Chondrocyte (in vitro differentiated cells): ENCODE results near the gene ICA1. TPM values are rescaled to one million over a fixed set of nuclear protein-coding genes. Genes with fewer than 3 reads are reported as not detected.

Source experiments
- DNase-seq: peaks from one replicate; pipeline ENCODE4 v3.0.0; 2021; ENCODE audit warnings: mixed read lengths, low spot score
- H3K27ac Mint-ChIP-seq: one replicate; pipeline ENCODE4 v1.8.0; 2021; ENCODE audit warnings: mild to moderate bottlenecking, moderate library complexity, mixed read lengths; ENCODE audit not compliant: unreplicated experiment
- H3K27me3 Mint-ChIP-seq: 2 replicates; pipeline ENCODE4 v1.8.0; 2021; ENCODE audit warnings: low read depth, mixed read lengths
- H3K36me3 Mint-ChIP-seq: 2 replicates; pipeline ENCODE4 v1.8.0; 2021; ENCODE audit warnings: low read depth, mixed read lengths
- H3K4me1 Mint-ChIP-seq: 2 replicates; pipeline ENCODE4 v1.8.0; 2021; ENCODE audit warnings: low read depth, mild to moderate bottlenecking, mixed read lengths
- H3K4me3 Mint-ChIP-seq: one replicate; pipeline ENCODE4 v1.8.0; 2021; ENCODE audit warnings: mild to moderate bottlenecking, moderate library complexity, mixed read lengths; ENCODE audit not compliant: unreplicated experiment
- H3K9me3 Mint-ChIP-seq: 2 replicates; pipeline ENCODE4 v1.8.0; 2021; ENCODE audit warnings: low read depth, mixed read lengths
- total RNA-seq: library from RNA; stranded (reverse); gene quantifications from 3 replicates; pipeline ENCODE4 v1.2.1, GENCODE V29; 2021
- TF ChIP-seq, protein P1 (sequence below): fragments of 200-600 bp; sonication (generic); IDR thresholded peaks from 2 replicates; pipeline ENCODE4 v1.5.0; 2021; ENCODE audit warnings: antibody characterized with exemption, mild to moderate bottlenecking, moderate library complexity

Gene ICA1
- total RNA-seq, 1 donor from 2014 or later: 5.0 TPM

- H3K27ac Mint-ChIP-seq: no peak overlapping the region
- no peaks in the 10 kb centered on the region for H3K27me3 Mint-ChIP-seq
- TF ChIP-seq, protein P1, sequence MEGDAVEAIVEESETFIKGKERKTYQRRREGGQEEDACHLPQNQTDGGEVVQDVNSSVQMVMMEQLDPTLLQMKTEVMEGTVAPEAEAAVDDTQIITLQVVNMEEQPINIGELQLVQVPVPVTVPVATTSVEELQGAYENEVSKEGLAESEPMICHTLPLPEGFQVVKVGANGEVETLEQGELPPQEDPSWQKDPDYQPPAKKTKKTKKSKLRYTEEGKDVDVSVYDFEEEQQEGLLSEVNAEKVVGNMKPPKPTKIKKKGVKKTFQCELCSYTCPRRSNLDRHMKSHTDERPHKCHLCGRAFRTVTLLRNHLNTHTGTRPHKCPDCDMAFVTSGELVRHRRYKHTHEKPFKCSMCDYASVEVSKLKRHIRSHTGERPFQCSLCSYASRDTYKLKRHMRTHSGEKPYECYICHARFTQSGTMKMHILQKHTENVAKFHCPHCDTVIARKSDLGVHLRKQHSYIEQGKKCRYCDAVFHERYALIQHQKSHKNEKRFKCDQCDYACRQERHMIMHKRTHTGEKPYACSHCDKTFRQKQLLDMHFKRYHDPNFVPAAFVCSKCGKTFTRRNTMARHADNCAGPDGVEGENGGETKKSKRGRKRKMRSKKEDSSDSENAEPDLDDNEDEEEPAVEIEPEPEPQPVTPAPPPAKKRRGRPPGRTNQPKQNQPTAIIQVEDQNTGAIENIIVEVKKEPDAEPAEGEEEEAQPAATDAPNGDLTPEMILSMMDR: no peak
- H3K4me3 Mint-ChIP-seq: no peak overlapping the region
- H3K4me1 Mint-ChIP-seq: no peaks in the 10 kb centered on the region
- peaks cover 9% of the 10 kb centered on the region for H3K36me3 Mint-ChIP-seq
- DNase-seq: no peak
- H3K9me3 Mint-ChIP-seq: peaks cover 23% of the 10 kb centered on the region
These were observed 167.5 kb downstream of the ICA1 start for GRCh38 chr7:8094164-8095140.

GRCh38 chr7:8092140-8092539, 169.8 kb downstream of the ICA1 start:
- H3K27me3 Mint-ChIP-seq: no peaks in the 10 kb centered on the region
- peaks cover 2% of the 10 kb centered on the region for H3K9me3 Mint-ChIP-seq
- H3K27ac Mint-ChIP-seq: no peak overlapping the region
- no peak for DNase-seq
- no peak overlapping the region for H3K4me3 Mint-ChIP-seq
- TF ChIP-seq, protein P1: no peak
- no peaks in the 10 kb centered on the region for H3K4me1 Mint-ChIP-seq
- peaks cover under 1% of the 10 kb centered on the region for H3K36me3 Mint-ChIP-seq

GRCh38 chr7:8089036-8089780, 172.8 kb downstream of the ICA1 start:
- Mint-ChIP-seq H3K36me3 (peaks cover 4% of the 10 kb centered on the region), H3K9me3 (no peaks in the 10 kb centered on the region), H3K4me1 (no peaks in the 10 kb centered on the region), H3K27me3 (no peaks in the 10 kb centered on the region), H3K27ac (no peak overlapping the region), H3K4me3 (no peak overlapping the region)
- TF ChIP-seq, protein P1: no peak
- no peak for DNase-seq

DNA sequence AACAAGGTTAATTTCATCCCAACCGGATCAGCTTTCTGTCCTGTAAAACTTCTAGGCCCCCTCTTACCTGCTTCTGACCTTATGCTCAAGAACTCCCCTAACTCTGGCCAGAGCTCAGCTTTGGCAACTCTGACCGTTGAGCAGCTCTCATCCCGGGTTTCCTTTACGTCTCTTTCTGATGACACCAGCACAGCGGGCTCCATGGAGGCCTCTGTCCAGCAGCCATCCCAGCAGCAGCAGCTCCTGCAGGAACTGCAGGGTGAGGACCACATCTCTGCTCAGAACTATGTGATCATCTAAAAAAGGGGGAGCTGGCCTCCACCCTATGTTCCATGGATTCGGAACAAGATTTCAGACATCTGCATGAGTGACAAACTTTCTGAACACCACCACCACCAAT, 175.7 kb downstream of the ICA1 start:
- TF ChIP-seq, protein P1: no peak

DNA sequence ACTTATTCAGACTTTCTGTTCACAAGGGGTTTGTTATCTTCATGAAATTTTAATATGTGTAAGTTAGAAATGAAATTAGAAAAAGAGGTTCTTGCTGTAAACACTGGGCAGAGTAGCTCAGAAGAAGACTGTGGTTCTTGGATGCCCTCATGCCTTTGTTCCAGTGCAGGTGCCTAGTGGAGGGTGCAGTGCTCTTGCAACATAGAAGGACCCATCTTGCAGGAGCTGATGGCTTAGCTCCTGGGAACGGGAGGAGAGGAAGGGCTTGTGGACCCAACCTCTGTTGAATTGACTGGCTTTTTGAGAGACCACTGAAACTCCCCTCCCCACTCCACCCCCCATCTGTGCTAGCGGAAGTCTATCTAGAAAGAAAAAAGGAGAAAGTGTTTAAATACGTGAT, 176.5 kb downstream of the ICA1 start:
- peaks cover 4% of the 10 kb centered on the region for H3K36me3 Mint-ChIP-seq
- no peak overlapping the region for H3K27ac Mint-ChIP-seq
- DNase-seq: no peak
- TF ChIP-seq, protein P1: no peak
- H3K4me3 Mint-ChIP-seq: no peak overlapping the region
- no peaks in the 10 kb centered on the region for H3K27me3 Mint-ChIP-seq
- H3K9me3 Mint-ChIP-seq: no peaks in the 10 kb centered on the region
- no peaks in the 10 kb centered on the region for H3K4me1 Mint-ChIP-seq

More for the DNA sequence above, 175.7 kb downstream of the ICA1 start:
- Mint-ChIP-seq H3K4me1 (no peaks in the 10 kb centered on the region), H3K27me3 (no peaks in the 10 kb centered on the region), H3K36me3 (peaks cover 4% of the 10 kb centered on the region), H3K9me3 (no peaks in the 10 kb centered on the region), H3K4me3 (no peak overlapping the region), H3K27ac (no peak overlapping the region)
- DNase-seq: no peak
